T follicular helper cell (primary cell): ENCODE results near the gene TTYH2.

ENCODE experiments used
- DNase-seq: peaks from one replicate; pipeline ENCODE4 v3.0.0-alpha.2; 2020; ENCODE audit warnings: low read depth

The TTYH2 gene

DNA sequence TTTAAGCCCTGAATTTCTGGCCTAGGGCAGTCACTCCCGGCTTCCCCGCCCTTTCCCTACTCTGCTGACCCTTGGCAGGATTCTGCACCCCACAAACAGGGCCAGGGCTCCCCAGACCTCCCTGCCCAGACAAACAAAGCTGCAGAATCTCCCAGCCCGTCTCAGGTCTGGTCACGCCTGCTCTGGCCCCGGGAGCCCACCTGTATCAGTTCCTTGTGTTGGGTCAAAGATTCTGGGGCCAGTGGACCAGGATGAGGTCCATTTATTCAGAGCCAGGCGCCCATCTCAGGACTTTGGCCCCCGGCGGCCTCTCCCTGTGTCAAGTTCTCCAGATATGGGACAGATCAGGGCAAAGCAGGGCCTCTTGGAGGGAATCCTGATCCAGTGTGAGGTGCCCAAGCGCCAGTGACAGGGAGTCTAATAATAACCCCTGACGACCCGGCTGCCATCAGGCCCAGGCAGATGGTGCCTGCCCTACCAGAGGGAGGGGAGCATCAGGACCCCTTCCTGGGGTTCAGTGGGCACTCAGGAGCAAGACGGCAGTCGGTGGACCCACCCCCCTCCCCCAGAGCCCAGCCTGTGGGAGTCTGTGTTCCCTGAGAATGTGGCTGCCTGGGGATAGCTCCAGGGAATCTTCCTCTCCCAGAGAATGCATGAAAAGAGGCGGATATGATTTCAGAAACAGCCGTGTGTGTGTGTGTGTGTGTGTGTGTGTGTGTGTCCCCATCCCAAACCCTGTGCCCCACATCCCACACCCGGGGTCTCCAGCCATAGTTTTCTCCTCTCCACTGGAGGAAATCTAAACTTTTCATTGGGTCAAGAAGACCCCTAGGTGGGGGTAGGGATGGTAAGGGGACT lies 1.3 kb downstream of the TTYH2 start:
- no peak for DNase-seq

DNA sequence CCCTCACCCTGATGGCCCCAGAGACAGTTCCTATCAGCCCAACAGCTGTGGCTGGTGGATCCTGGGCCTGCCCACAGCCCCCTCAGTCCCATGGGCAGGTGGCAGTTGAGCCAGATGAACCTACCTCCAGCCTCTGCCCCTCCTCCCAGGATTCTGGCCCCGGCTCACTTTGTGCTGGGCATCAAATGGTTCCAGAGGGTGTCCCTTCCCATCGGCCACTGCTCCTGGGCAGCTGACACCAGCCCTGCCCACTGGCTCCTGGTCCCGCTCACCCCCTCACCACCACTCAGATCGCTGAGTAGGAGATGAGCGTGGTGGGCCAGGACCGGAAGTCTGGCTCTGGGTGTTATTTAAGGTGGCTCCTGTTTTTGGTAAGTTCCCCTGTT lies 2.0 kb downstream of the TTYH2 start:
- DNase-seq = no peak

GRCh38 chr17:74216505-74216904 lies 3.1 kb downstream of the TTYH2 start:
- DNase-seq = no peak

DNA sequence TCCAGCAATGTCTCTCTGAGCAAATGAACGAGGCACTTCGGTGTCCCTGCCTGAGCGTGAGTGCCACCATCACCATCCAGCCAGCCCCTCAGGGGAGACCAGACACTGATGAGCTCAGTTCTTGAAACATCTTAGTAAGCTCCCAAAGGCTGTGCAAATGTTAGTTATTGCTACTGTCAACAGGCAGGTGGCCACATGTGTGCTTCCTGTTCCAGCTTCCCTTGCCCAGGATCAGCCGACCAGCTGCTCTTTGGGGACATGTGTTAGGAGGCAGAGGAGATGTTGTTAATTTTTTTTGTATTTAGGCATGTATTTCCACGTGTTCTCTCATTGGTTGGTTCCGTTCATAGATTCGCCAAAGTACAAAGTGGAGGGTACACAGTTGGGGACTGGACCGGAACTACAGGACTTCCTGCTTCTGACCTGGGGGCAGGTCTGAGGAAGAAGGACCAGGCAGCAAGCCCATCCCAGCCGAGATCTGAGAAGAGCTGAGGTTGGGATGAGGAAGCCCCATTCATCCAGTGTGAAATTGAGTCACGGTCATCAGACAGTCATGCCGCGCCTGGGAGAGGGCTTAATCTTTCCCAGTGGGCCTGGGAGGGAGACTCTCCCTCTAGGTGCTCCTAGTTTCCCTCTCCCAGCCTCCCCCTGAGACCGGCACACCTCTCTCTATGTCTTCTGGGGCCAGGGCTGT lies 3.8 kb downstream of the TTYH2 start:
- no peak for DNase-seq

DNA sequence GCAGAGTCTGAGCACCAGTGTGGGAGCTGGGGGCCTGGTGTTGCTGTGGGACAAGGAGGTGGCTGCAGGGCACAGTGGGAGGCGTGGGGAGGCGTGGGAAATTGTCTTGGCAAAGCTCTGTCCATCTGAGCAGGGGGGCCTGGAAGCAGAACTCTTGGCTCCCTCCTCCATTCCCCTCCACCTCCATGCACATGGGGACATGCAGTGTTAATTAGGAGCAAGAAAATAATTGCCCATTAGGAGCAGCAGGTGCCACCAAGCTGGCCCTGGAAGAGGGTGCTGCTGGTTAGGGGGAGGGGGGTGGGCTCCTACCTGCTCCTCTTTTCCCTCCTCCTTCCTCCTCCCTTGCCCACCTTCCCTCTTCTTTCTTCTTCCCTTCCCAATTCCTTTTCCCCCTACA lies 4.5 kb downstream of the TTYH2 start:
- no peak for DNase-seq

GRCh38 chr17:74218436-74218835 lies 5.1 kb downstream of the TTYH2 start:
- DNase-seq = no peak

- no peak for DNase-seq
Measured at GRCh38 chr17:74219576-74220133, 6.3 kb downstream of the TTYH2 start.

- DNase-seq = no peak
Measured at GRCh38 chr17:74220219-74220618, 6.8 kb downstream of the TTYH2 start.

GRCh38 chr17:74220946-74221818 lies 7.8 kb downstream of the TTYH2 start:
- no peak for DNase-seq

GRCh38 chr17:74222399-74222798 lies 9.0 kb downstream of the TTYH2 start:
- no peak for DNase-seq

- no peak for DNase-seq
Measured at GRCh38 chr17:74223901-74224300, 10.5 kb downstream of the TTYH2 start.

GRCh38 chr17:74224959-74225725 lies 11.8 kb downstream of the TTYH2 start:
- no peak for DNase-seq

DNA sequence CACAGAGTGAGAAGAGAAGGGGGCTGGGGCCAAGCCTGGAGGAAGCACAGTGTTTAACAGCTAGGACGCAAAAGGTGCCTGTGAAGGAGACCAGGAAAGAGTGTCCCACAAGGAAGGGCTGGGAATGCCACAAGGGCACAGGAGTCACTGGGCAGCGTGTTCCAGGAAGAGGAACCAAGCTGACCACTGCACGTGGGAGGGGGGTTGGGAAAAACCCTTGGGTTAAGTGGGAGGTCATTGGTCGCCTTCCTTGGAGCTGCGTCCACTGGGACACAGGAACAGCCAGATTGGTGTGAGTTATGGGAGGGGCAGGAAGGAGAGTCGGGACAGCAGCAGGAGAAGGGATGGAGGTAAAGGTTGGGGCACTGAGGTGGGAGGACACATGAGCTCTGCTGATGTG lies 12.9 kb downstream of the TTYH2 start:
- no peak for DNase-seq

- no peak for DNase-seq
Measured at GRCh38 chr17:74227271-74228080, 14.1 kb downstream of the TTYH2 start.

DNA sequence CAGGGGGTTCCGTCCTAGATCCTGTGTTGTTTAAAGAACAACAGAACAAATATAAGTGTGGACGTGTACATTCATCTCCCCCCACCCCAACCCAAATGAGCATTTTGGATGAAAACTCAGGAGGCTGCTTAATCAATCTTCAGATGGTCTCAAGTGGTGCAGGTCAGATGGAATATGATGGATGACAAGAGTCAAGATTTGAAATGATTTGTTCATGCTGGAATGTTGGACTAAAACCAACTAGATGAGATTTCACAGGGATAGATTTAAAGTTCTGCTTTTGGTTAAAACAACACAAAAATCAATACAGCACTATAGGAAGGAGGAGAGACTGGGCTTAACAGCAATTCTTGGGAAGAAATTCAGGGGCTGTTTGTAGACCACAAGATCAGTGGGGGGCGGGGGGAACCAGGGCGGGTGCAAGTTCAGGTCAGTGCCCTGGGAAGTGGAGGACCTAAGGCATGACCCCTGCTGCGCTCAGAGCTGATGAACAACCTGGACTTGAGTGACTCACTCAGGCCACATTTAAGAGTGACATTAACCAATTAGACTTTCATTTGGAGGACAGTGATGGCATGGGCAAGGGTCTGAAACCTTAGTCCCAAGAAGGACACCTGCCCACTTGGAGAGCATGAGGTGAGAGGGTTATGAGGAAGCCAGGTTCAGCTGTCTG lies 15.1 kb downstream of the TTYH2 start:
- DNase-seq = no peak

DNA sequence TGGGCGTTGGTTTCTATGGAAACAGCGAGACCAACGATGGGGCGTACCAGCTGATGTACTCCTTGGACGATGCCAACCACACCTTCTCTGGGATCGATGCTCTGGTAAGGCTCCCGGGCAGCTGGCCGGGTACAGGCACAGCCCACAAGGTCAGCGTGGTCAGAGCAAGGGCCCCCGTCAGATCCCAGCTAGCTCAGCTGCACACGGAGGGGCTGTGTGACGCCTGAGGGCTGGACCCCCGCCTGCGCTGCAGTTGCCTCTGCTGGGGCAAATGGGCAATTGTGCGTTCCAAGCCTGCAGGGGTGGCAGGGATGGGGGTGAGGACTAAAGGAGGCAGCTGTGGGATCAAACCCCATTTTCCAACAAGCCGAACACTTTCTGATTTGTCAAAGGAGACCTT lies 17.5 kb downstream of the TTYH2 start:
- DNase-seq = no peak

DNA sequence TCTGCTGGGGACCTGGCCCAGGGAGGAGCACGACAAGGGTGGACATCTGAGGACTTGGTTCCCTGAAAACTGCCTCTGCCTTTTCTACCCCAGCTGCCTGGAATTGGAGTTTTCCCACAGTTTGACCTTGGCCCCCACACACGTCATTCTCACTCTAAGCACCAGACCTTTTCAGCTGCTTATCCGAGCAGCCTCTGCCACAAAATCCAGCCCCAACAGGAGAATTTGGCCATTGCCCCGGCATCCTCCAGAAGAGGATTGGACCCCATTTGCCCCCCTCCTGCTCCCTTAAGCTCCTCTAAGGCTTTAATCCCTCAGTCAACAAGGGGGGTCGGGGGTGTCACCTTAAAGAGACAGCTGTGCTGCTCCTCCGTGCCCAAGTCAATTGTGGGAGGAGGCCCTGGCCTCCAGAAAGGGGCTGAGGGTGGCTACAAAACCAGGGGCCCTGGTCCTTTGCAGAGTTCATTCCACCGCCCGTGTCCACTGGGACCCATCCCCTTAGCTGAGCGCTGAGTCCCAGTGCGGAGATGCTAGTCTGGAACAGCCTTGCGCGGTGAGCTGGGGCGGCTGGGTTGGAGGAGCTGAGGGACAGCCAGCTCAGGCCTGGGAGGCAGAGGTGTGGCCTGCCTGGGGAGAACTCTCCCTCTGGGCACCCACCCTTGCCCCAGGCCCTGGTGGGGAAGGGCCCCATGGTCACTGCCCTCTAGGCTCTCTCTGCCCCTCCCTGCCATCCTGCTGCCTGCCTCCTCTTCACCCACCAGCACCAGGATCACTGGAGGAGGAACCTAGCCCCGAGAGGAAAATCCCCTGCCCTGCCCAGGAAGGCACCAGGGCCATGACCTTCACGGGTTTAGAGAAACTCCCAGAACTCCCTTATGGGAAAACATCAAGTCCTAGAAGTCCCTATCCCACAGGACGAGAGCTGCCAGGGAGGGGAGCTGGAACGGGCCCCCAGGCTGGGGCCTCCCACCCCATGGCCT lies 18.8 kb downstream of the TTYH2 start:
- no peak for DNase-seq

DNA sequence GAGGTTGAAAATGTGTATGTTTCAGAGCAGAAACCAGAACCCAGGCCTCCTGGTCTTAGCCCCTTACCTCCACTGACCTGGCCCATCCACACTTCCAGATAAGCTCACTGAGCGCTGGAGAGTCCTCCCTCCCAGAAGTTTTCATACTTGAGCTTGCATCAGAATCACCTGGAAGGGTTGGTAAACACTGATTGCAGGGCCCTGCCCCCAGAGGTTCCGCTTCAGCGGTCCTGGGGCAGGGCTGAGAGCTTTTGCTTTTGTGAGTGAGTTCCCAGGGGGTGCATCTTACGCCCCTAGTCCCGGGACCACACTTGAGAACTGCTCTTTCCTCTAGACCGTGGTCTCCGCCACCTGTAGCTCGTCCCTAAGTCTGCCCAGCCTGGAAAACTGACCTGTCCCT lies 20.6 kb downstream of the TTYH2 start:
- DNase-seq = no peak

DNA sequence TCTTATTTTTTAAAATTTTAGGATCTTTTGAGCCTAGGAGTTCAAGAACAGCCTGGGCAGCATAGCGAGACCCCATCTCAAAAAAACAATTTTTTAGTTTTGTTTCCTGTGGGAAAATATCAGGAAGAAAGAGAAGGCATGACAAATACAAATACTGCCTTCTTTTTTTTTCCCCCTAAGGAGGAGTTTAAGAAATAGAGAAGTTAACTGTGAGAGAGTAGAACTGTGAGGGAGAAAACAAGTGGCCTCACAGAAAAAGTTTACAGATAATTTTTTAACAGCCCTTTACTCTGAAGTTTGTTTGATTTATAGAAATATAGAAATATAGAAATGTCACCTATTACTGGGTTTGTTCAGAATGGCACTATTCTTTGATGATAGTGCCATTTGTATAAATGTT lies 21.1 kb downstream of the TTYH2 start:
- no peak for DNase-seq
